Left forelimb (tissue), 1 donor: ENCODE data around the gene POGLUT2.

Experiments used
- DNase-seq: peaks from one replicate; pipeline ENCODE4 v3.0.0-alpha.2; 2018; ENCODE audit warnings: low spot score

The POGLUT2 gene

GRCh38 chr13:102798581-102799425 is at the start of gene POGLUT2, which contains the start of gene BIVM:
Gene POGLUT2, minus strand, starts transcription at chr13:102798976. Its CDS starts 306 bp downstream, at chr13:102798670.
Gene BIVM, plus strand, starts transcription at chr13:102799119. Its CDS starts 8,149 bp downstream, at chr13:102807268.
- DNase-seq, result peak; percentile 93

GRCh38 chr13:102847272-102848234 is 48.8 kb upstream of the POGLUT2 start:
- no peak for DNase-seq

- no peak for DNase-seq
These were observed 47.7 kb upstream of the POGLUT2 start for GRCh38 chr13:102846261-102847015.

GRCh38 chr13:102845630-102846260 is 47.0 kb upstream of the POGLUT2 start, which contains the start of gene ERCC5:
Gene ERCC5, plus strand, starts transcription at chr13:102846032. Its CDS starts 235 bp downstream, at chr13:102846267.
- DNase-seq, result peak; percentile 97

GRCh38 chr13:102845289-102845629 is 46.5 kb upstream of the POGLUT2 start:
- DNase-seq, result no peak

- DNase-seq, result no peak
These were observed 40.7 kb upstream of the POGLUT2 start for GRCh38 chr13:102839462-102839861.

GRCh38 chr13:102838982-102839381 is 40.2 kb upstream of the POGLUT2 start:
- DNase-seq, result no peak

- DNase-seq, result no peak
These were observed 39.5 kb upstream of the POGLUT2 start for GRCh38 chr13:102838273-102838672.

- DNase-seq, result no peak
These were observed 37.7 kb upstream of the POGLUT2 start for GRCh38 chr13:102836471-102836870.

GRCh38 chr13:102830646-102831045 is 31.9 kb upstream of the POGLUT2 start:
- no peak for DNase-seq

- DNase-seq, result no peak
These were observed 27.3 kb upstream of the POGLUT2 start for GRCh38 chr13:102825921-102826706.

GRCh38 chr13:102825400-102825799 is 26.6 kb upstream of the POGLUT2 start:
- no peak for DNase-seq

- DNase-seq, result no peak
These were observed 19.1 kb upstream of the POGLUT2 start for GRCh38 chr13:102817907-102818306.

- DNase-seq, result no peak
These were observed 18.5 kb upstream of the POGLUT2 start for GRCh38 chr13:102817241-102817640.

GRCh38 chr13:102816708-102817107 is 17.9 kb upstream of the POGLUT2 start:
- no peak for DNase-seq

- no peak for DNase-seq
These were observed 17.0 kb upstream of the POGLUT2 start for GRCh38 chr13:102815788-102816187.

- DNase-seq, result no peak
These were observed 16.0 kb upstream of the POGLUT2 start for GRCh38 chr13:102814793-102815192.

GRCh38 chr13:102814025-102814607 is 15.3 kb upstream of the POGLUT2 start:
- DNase-seq, result no peak

GRCh38 chr13:102812611-102813287 is 14.0 kb upstream of the POGLUT2 start:
- DNase-seq, result no peak

GRCh38 chr13:102807699-102808098 is 8.9 kb upstream of the POGLUT2 start:
- no peak for DNase-seq
